Anterior cingulate cortex (tissue), 58 donors: ENCODE measurements around the gene NET1.
"Not testable (repeated sequence)": the region's sequence is repeated elsewhere in the genome, so short reads cannot be mapped to it uniquely, and the experiment has no call there.

Source experiments
- DNase-seq, 58 donors: peaks; one replicate each; lab custom pipeline; 2025; lab: John Stamatoyannopoulos, UW

NET1 gene

GRCh38 chr10:5395168-5395567 lies 17.2 kb upstream of the NET1 start:
- no peak for DNase-seq

GRCh38 chr10:5396556-5397300 lies 15.6 kb upstream of the NET1 start:
- DNase-seq, result peak in 48 of 58 donors; percentile 7 to 87 (median 37)

GRCh38 chr10:5399332-5399731 lies 13.0 kb upstream of the NET1 start:
- DNase-seq, result no peak

GRCh38 chr10:5400468-5401240 lies 11.7 kb upstream of the NET1 start:
- DNase-seq, result no peak

- no peak for DNase-seq
Measured at GRCh38 chr10:5402798-5403197, 9.6 kb upstream of the NET1 start.

- no peak for DNase-seq
Measured at GRCh38 chr10:5404208-5405041, 7.9 kb upstream of the NET1 start, which contains the start of gene TUBAL3. TUBAL3 (minus strand) TSS chr10:5404828; CDS start chr10:5404792, 36 bp downstream.

GRCh38 chr10:5406918-5407317 lies 5.4 kb upstream of the NET1 start:
- no peak for DNase-seq

GRCh38 chr10:5410787-5411186 lies 1.6 kb upstream of the NET1 start:
- DNase-seq, result not testable (repeated sequence)

- no peak for DNase-seq
Measured at GRCh38 chr10:5411941-5412276, 448 bp upstream of the NET1 start.

GRCh38 chr10:5413012-5413938 lies 918 bp downstream of the NET1 start:
- DNase-seq, result peak in 9 of 58 donors; percentile 12 to 46 (median 33)

GRCh38 chr10:5416981-5417380 lies 4.6 kb downstream of the NET1 start:
- no peak for DNase-seq

- DNase-seq, result no peak
Measured at GRCh38 chr10:5418584-5418983, 6.2 kb downstream of the NET1 start.

- no peak for DNase-seq
Measured at GRCh38 chr10:5419466-5420094, 7.2 kb downstream of the NET1 start.

GRCh38 chr10:5423771-5424170 lies 11.4 kb downstream of the NET1 start:
- DNase-seq, result no peak

GRCh38 chr10:5424751-5425150 lies 12.4 kb downstream of the NET1 start:
- no peak for DNase-seq

GRCh38 chr10:5428133-5428532 lies 15.8 kb downstream of the NET1 start:
- no peak for DNase-seq

GRCh38 chr10:5433182-5433581 lies 20.8 kb downstream of the NET1 start:
- DNase-seq, result no peak

- peak in 2 of 58 donors; percentile 20 to 28 for DNase-seq
Measured at GRCh38 chr10:5434017-5434753, 21.8 kb downstream of the NET1 start.

- no peak for DNase-seq
Measured at GRCh38 chr10:5435328-5435727, 23.0 kb downstream of the NET1 start.
